ENCODE results near the gene ANK3. TPM values are rescaled to one million over a fixed set of nuclear protein-coding genes. Genes with fewer than 3 reads are reported as not detected.

The ANK3 gene
- total RNA-seq, 2 donors from 2014 or later = 5.7 to 6.1 TPM

GRCh38 chr10:60320666-60321065, 69.0 kb downstream of the ANK3 start:
- DNase-seq (ENCODE audit: low spot score) = no peak
- intact Hi-C loops (cut with DNase I) = no loop called here

- intact Hi-C loops (cut with DNase I) = no loop called here
- no peak for DNase-seq (ENCODE audit: low spot score)
Measured at GRCh38 chr10:60316029-60316428, 73.6 kb downstream of the ANK3 start.

GRCh38 chr10:60315311-60315710, 74.4 kb downstream of the ANK3 start:
- no peak for DNase-seq (ENCODE audit: low spot score)
- intact Hi-C loops (cut with DNase I) = no loop called here

- no peak for DNase-seq (ENCODE audit: low spot score)
- intact Hi-C loops (cut with DNase I) = no loop called here
Measured at GRCh38 chr10:60314069-60314940, 75.4 kb downstream of the ANK3 start.

- no peak for DNase-seq (ENCODE audit: low spot score)
- intact Hi-C loops (cut with DNase I) = no loop called here
Measured at GRCh38 chr10:60313589-60313952, 76.1 kb downstream of the ANK3 start.

GRCh38 chr10:60312818-60313588, 76.7 kb downstream of the ANK3 start:
- intact Hi-C loops (cut with DNase I) = no loop called here
- no peak for DNase-seq (ENCODE audit: low spot score)

- intact Hi-C loops (cut with DNase I) = no loop called here
Measured at GRCh38 chr10:60311821-60312220, 77.9 kb downstream of the ANK3 start.

GRCh38 chr10:60310740-60311139, 78.9 kb downstream of the ANK3 start:
- intact Hi-C loops (cut with DNase I) = no loop called here
- no peak for DNase-seq (ENCODE audit: low spot score)

More at GRCh38 chr10:60311821-60312220, 77.9 kb downstream of the ANK3 start:
- DNase-seq (ENCODE audit: low spot score) = no peak

GRCh38 chr10:60309891-60310290, 79.8 kb downstream of the ANK3 start:
- DNase-seq (ENCODE audit: low spot score) = no peak
- intact Hi-C loops (cut with DNase I) = no loop called here

GRCh38 chr10:60309371-60309770, 80.3 kb downstream of the ANK3 start:
- intact Hi-C loops (cut with DNase I) = no loop called here
- no peak for DNase-seq (ENCODE audit: low spot score)

GRCh38 chr10:60305380-60305892, 84.2 kb downstream of the ANK3 start:
- DNase-seq (ENCODE audit: low spot score) = no peak
- intact Hi-C loops (cut with DNase I) = no loop called here

- DNase-seq (ENCODE audit: low spot score) = no peak
- intact Hi-C loops (cut with DNase I) = no loop called here
Measured at GRCh38 chr10:60304829-60305379, 84.8 kb downstream of the ANK3 start.

- no peak for DNase-seq (ENCODE audit: low spot score)
- intact Hi-C loops (cut with DNase I) = no loop called here
Measured at GRCh38 chr10:60303778-60304177, 85.9 kb downstream of the ANK3 start.

- no peak for DNase-seq (ENCODE audit: low spot score)
- intact Hi-C loops (cut with DNase I) = no loop called here
Measured at GRCh38 chr10:60299961-60300883, 89.5 kb downstream of the ANK3 start.

- no peak for DNase-seq (ENCODE audit: low spot score)
- intact Hi-C loops (cut with DNase I) = no loop called here
Measured at GRCh38 chr10:60299390-60299778, 90.3 kb downstream of the ANK3 start.

- intact Hi-C loops (cut with DNase I) = no loop called here
- DNase-seq (ENCODE audit: low spot score) = no peak
Measured at GRCh38 chr10:60298408-60299389, 91.0 kb downstream of the ANK3 start.

GRCh38 chr10:60296073-60296472, 93.6 kb downstream of the ANK3 start:
- intact Hi-C loops (cut with DNase I) = no loop called here
- DNase-seq (ENCODE audit: low spot score) = no peak
